Esophagus squamous epithelium (tissue), 5 donors: ENCODE data around the gene PATL2. TPM values are rescaled to one million over a fixed set of nuclear protein-coding genes. Genes with fewer than 3 reads are reported as not detected.

Experiments
- DNase-seq: peaks from one replicate; lab custom pipeline; 2025; lab: John Stamatoyannopoulos, UW
- H3K27ac ChIP-seq, 4 donors: fragments of 200-600 bp; sonication (generic); one replicate each; pipeline ENCODE4 v1.5.1; 2016 to 2019; ENCODE audit warnings: mild to moderate bottlenecking in 1 of 4
- H3K27me3 ChIP-seq, 4 donors: fragments of 200-600 bp; sonication (generic); 1 replicate in 3 of 4; 2 replicates in 1 of 4; pipeline versions ENCODE4 v1.5.1 to v1.6.0; 2017 to 2021; ENCODE audit warnings: antibody characterized with exemption in 1 of 4
- H3K36me3 ChIP-seq, 3 donors: fragments of 200-600 bp; sonication (generic); one replicate each; pipeline ENCODE4 v1.5.1; 2016 to 2019
- H3K4me1 ChIP-seq, 3 donors: fragments of 200-600 bp; sonication (generic); one replicate each; pipeline ENCODE4 v1.5.1; 2017 to 2019
- H3K4me3 ChIP-seq, 4 donors: fragments of 200-600 bp; sonication (generic); 1 replicate in 3 of 4; 2 replicates in 1 of 4; pipeline ENCODE4 v1.5.1; 2016 to 2019; ENCODE audit warnings: mild to moderate bottlenecking in 2 of 4, moderate library complexity in 1 of 4
- H3K9me3 ChIP-seq, 3 donors: fragments of 200-600 bp; sonication (generic); one replicate each; pipeline ENCODE4 v1.5.1; 2016 to 2019
- POLR2A ChIP-seq, 4 donors: fragments of 450-650 bp; IDR thresholded peaks; one replicate each; pipeline ENCODE4 v1.6.1; 2017; ENCODE audit warnings: antibody characterized with exemption in 4 of 4, mild to moderate bottlenecking in 4 of 4, moderate library complexity in 3 of 4
- WGBS, 2 donors: methylation state at CpG; one replicate each; pipeline ENCODE4 v1.1.5; 2018; 5-methylcytosine and 5-hydroxymethylcytosine counted together
- intact Hi-C: fragments of 100-400 bp; cut with DNase I; formaldehyde crosslinking; loops from one replicate; pipeline ENCODE4 v1.15.0; 2022
- total RNA-seq, 4 donors: library from RNA; depleted of rRNA; stranded (reverse); fragments of >200 nt; gene quantifications; one replicate each; pipeline ENCODE4 v1.1.0, GENCODE V29; 2016
- TF ChIP-seq, protein P1 (sequence below), 6 experiments: fragments of 450-650 bp in 4 of 6; fragments of 200-600 bp in 2 of 6; sonication (generic) in 2 of 6; IDR thresholded peaks; one replicate each; pipeline ENCODE4 v1.5.1; 2016 to 2019; ENCODE audit warnings: antibody characterized with exemption in 6 of 6, mild to moderate bottlenecking in 4 of 6, moderate library complexity in 4 of 6
- donor health status: DM: yes; HTN: yes; CAD: no.

Gene PATL2
- total RNA-seq, 4 donors from 2014 or later: 1.3 TPM; not detected in 3

DNA sequence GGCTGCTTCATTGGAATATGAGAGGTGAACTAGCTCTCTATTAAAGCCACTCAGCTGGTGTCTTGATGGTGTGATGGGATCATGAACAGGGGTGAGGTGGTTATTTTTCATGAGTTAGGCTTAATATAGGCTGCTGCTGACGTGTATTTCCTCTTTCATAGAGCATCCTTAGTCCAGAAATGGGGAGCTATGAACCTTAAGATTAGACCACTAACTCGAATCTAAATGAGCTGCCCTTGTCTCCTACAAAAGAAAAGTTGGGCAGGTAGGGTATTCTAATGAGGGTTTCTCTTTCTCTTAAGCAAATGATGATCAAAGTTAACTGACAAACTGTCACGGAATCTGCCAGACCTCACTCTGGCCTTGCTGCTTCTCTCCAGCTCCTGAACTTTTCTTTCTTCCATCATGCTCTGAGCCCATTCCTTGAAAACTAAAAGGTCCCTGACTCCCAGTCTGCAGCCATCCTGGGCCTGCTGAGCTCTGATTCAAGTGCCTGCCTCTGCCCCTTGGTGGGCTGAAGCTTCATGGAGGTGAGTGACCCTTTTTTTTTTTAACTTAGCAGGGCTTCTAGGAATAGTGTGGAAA, 25.1 kb upstream of the PATL2 start, which contains the start of gene TRIM69:
TSS of gene TRIM69 (plus strand) at position 348 of the 585 bp plus-strand sequence. CDS start at position 525, 177 bp downstream.
- peak within 1 kb of the TSS in 1 of 4 donors; percentile 3 for H3K4me3 ChIP-seq
- WGBS, 2 donors: 67 to 86% methylated on average over 3 of the region's 3 CpGs
- TF ChIP-seq, protein P1, sequence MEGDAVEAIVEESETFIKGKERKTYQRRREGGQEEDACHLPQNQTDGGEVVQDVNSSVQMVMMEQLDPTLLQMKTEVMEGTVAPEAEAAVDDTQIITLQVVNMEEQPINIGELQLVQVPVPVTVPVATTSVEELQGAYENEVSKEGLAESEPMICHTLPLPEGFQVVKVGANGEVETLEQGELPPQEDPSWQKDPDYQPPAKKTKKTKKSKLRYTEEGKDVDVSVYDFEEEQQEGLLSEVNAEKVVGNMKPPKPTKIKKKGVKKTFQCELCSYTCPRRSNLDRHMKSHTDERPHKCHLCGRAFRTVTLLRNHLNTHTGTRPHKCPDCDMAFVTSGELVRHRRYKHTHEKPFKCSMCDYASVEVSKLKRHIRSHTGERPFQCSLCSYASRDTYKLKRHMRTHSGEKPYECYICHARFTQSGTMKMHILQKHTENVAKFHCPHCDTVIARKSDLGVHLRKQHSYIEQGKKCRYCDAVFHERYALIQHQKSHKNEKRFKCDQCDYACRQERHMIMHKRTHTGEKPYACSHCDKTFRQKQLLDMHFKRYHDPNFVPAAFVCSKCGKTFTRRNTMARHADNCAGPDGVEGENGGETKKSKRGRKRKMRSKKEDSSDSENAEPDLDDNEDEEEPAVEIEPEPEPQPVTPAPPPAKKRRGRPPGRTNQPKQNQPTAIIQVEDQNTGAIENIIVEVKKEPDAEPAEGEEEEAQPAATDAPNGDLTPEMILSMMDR (IDR thresholded peaks at IDR 0.05): no peak
- no peak for TF ChIP-seq POLR2A (IDR thresholded peaks at IDR 0.05)
- H3K27me3 ChIP-seq: no peaks in the 10 kb centered on the region
- intact Hi-C loops: loop anchor here (10.0 kb wide), 1 partner anchor 71 kb away; the partner anchor contains the start of gene SPG11
- H3K36me3 ChIP-seq: peaks cover 0 to 13% (median 0%) of the 10 kb centered on the region in 3 donors
- H3K4me1 ChIP-seq: peaks cover 0 to 22% (median 8%) of the 10 kb centered on the region in 3 donors
- no peaks in the 10 kb centered on the region for H3K9me3 ChIP-seq
- DNase-seq: no peak
- peak within 1 kb of the TSS; percentile 32 to 79 (median 66) for H3K27ac ChIP-seq

DNA sequence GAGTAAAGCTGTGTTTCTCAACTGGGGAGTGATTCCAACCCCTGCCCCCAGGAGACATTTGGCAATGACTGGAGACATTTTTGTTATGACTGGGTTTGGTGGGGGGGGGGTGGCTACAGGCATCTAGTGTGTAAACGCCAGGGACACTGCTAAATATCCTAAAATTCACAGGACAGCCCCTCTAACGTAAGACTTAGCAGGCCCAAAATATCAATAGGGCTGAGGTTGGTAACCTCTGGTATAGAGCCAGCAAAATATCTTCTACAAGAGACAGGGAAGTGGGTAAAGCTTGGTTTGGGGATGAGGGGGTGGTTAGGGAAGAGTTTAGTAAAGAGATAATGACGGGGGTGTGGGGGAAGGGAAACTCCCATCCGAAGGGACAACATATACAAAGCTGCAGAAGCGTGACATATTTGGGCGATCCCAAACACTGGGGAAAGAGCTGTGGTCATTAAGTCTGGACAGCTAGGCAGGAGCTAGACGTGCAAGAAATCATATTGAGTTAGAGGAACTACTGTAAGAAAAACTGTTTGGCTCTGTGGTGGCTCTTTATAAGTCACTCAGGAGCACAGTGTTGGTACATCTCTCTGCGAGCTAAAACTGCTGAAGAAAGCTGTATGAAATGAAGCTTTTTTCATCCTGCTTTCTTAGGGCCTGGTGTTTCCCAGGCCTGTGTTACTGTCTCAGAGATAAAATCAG, 24.5 kb upstream of the PATL2 start:
- DNase-seq: no peak
- Histone ChIP-seq H3K27me3 (no peaks in the 10 kb centered on the region), H3K36me3 (peaks cover 0 to 14% (median 0%) of the 10 kb centered on the region in 3 donors), H3K9me3 (no peaks in the 10 kb centered on the region), H3K4me3 (peak overlapping the region in 1 of 4 donors; percentile 3), H3K27ac (peak overlapping the region; percentile 32 to 79 (median 66)), H3K4me1 (peaks cover 0 to 29% (median 13%) of the 10 kb centered on the region in 3 donors)
- whole genome bisulfite sequencing, 2 donors: 53% methylated on average over 8 of the region's 8 CpGs
- TF ChIP-seq POLR2A (IDR thresholded peaks at IDR 0.05): no peak
- TF ChIP-seq, protein P1 (IDR thresholded peaks at IDR 0.05): no peak
- intact Hi-C loops: loop anchor here (10.0 kb wide), 1 partner anchor 71 kb away; the partner anchor contains the start of gene SPG11

DNA sequence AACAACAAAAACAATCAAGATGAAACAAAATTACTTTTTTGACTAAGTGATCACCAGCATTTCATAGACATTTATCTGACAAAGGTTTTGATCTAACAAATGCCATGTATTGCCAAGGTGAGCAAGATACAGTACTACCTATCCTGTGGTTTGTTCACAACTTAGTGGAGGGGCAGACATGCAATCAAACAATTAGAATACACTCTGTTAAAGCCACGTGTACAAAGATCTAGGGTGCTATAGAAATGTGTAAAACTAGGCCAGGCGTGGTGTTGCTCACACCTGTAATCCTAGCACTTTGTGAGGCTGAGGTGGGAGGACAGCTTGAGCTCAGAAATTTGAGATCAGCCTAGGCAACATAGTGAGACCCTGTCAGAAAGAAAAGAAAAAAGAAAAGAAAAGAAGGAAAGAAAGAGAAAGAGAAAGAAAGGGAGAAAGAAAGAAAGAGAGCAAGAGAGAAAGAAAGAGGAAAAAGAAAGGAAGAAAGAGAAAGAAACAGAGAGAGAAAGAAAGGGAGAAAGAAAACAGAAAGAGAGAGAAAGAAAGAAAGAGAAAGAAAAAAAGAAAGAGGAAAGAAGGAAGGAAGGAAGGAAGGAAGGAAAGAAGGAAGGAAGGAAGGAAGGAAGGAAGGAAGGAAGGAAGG, 23.8 kb upstream of the PATL2 start:
- Histone ChIP-seq H3K27me3 (no peaks in the 10 kb centered on the region), H3K27ac (peak overlapping the region in 3 of 4 donors; percentile 55 to 79 (median 78)), H3K4me3 (no peak overlapping the region), H3K9me3 (no peaks in the 10 kb centered on the region), H3K36me3 (peaks cover 0 to 14% (median 0%) of the 10 kb centered on the region in 3 donors), H3K4me1 (peaks cover 0 to 35% (median 20%) of the 10 kb centered on the region in 3 donors)
- intact Hi-C loops: loop anchor here (10.0 kb wide), 1 partner anchor 70 kb away; the partner anchor contains the start of gene SPG11
- TF ChIP-seq, protein P1 (IDR thresholded peaks at IDR 0.05): no peak
- TF ChIP-seq POLR2A (IDR thresholded peaks at IDR 0.05): no peak
- DNase-seq: no peak
- 63 to 71% methylated on average over 2 of the region's 2 CpGs for WGBS, 2 donors

DNA sequence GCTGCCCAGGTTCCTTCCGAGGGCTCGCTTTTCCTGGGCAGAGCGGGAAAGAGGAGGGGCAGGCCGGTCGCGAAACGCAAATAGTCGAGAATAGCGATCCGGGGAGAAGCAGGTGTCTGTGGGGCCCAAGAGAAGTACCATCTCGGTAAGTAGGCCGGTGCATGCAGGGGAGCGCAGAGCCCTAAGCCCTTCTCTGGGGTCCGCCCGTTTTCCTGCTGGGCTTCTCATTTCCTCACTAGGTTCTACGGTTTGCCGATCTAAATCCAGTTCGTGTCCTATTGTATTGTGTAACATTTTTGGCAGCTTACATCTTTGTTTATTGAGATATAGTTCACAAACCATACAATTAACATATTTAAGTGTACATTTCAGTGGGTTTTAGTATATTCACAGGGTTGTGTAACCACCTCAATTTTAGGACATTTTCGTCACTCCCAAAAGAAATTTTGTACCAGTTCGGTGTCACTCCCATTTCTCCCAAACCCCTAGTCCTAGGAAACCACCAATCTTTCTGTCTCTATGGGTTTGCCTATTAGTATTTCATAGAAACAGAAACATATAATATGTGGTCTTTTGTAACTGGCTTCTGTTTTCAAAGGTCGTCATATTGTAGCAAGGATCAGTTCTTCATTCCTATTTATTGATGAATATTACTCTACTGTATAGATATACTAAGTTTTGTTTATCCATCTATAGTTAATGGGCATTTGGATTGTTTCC, 18.4 kb upstream of the PATL2 start:
- TF ChIP-seq POLR2A (IDR thresholded peaks at IDR 0.05): no peak
- TF ChIP-seq, protein P1 (IDR thresholded peaks at IDR 0.05): no peak
- 3 to 4% methylated on average over 15 to 17 of the region's 21 CpGs for WGBS, 2 donors
- DNase-seq: no peak
- Histone ChIP-seq H3K27ac (peak overlapping the region; percentile 94 to 100 (median 98)), H3K27me3 (no peaks in the 10 kb centered on the region), H3K4me3 (peak overlapping the region; percentile 55 to 95 (median 76)), H3K9me3 (no peaks in the 10 kb centered on the region), H3K4me1 (peaks cover 15 to 66% (median 42%) of the 10 kb centered on the region in 3 donors), H3K36me3 (peaks cover 0 to 14% (median 0%) of the 10 kb centered on the region in 3 donors)
- intact Hi-C loops: loop anchor here (10.0 kb wide), 1 partner anchor 65 kb away; the partner anchor contains the start of gene SPG11
